H1 (cell line): ENCODE results near the gene RHBDD1. TPM values are rescaled to one million over a fixed set of nuclear protein-coding genes. Genes with fewer than 3 reads are reported as not detected.

ENCODE experiments used
- CTCF ChIA-PET: fragments of 300-600 bp; sonication (Branson Sonifier 250); formaldehyde crosslinking; loops from one replicate; lab custom pipeline; 2021; ENCODE audit not compliant: partially characterized antibody; lab: Charles Lee
- POLR2A ChIA-PET: fragments of 300-600 bp; sonication (Branson Sonifier 250); formaldehyde crosslinking; loops from one replicate; lab custom pipeline; 2021; ENCODE audit warnings: inconsistent platforms; ENCODE audit not compliant: partially characterized antibody; lab: Charles Lee
- DNase-seq, 2 experiments: peaks; one replicate each; pipeline versions ENCODE4 v3.0.0 to v3.0.0-alpha.2; 2010 to 2022; ENCODE audit warnings: low spot score in 2 of 2, low read depth in 1 of 2, mixed read lengths in 1 of 2
- FAIRE-seq: peaks from 2 replicates; lab custom pipeline; 2011; peaks lifted over from hg19 to GRCh38; lab: Jason Lieb, UNC
- H2AFZ ChIP-seq: 2 replicates; pipeline ENCODE4 v1.8.1; 2012; ENCODE audit warnings: low read length, inconsistent platforms
- H2AK5ac ChIP-seq: 2 replicates; pipeline ENCODE4 v1.6.1; 2013; ENCODE audit warnings: low read depth, low read length
- H2BK120ac ChIP-seq: replicated peaks from 2 replicates; pipeline ENCODE3; 2013; ENCODE audit warnings: low read depth, low read length, inconsistent platforms
- H2BK12ac ChIP-seq: 2 replicates; pipeline ENCODE4 v1.6.1; 2013; ENCODE audit warnings: low read depth, low read length
- H2BK15ac ChIP-seq: 2 replicates; pipeline ENCODE4 v1.6.1; 2013; ENCODE audit warnings: low read length
- H2BK20ac ChIP-seq: 2 replicates; pipeline ENCODE4 v1.6.1; 2013; ENCODE audit warnings: low read length
- H2BK5ac ChIP-seq: 2 replicates; pipeline ENCODE4 v1.6.1; 2013; ENCODE audit warnings: low read depth, low read length
- H3K14ac ChIP-seq: 2 replicates; pipeline ENCODE4 v1.6.1; 2013; ENCODE audit warnings: inconsistent platforms; ENCODE audit not compliant: insufficient read length
- H3K18ac ChIP-seq: 2 replicates; pipeline ENCODE4 v1.6.1; 2013; ENCODE audit warnings: low read length; ENCODE audit errors: extremely low read depth
- H3K23ac ChIP-seq: 2 replicates; pipeline ENCODE4 v1.6.1; 2013; ENCODE audit warnings: inconsistent platforms; ENCODE audit not compliant: insufficient read length
- H3K23me2 ChIP-seq: 2 replicates; pipeline ENCODE4 v1.6.1; 2013; ENCODE audit warnings: low read depth, low read length
- H3K27ac ChIP-seq: 2 replicates; pipeline ENCODE4 v1.6.1; 2011; ENCODE audit warnings: low read depth, low read length, inconsistent platforms
- H3K27me3 ChIP-seq, 4 experiments: replicated peaks in 1 of 4; 1 replicate in 1 of 4; 2 replicates in 3 of 4; pipeline versions ENCODE4 v1.6.1 to v1.8.1; 2011 to 2013; ENCODE audit warnings: low read length in 3 of 4, mild to moderate bottlenecking in 3 of 4, inconsistent platforms in 2 of 4, mixed read lengths in 2 of 4, moderate library complexity in 1 of 4; ENCODE audit not compliant: control insufficient read depth in 3 of 4, insufficient read depth in 3 of 4; ENCODE audit errors: extremely low read depth in 1 of 4
- H3K36me3 ChIP-seq, 4 experiments: 2 replicates each; pipeline versions ENCODE4 v1.6.1 to v1.8.1; 2011 to 2013; ENCODE audit warnings: mild to moderate bottlenecking in 4 of 4, low read length in 3 of 4, moderate library complexity in 2 of 4, control low read depth in 1 of 4, inconsistent platforms in 1 of 4; ENCODE audit not compliant: insufficient read depth in 4 of 4, control insufficient read depth in 2 of 4
- H3K4ac ChIP-seq: replicated peaks from 2 replicates; pipeline ENCODE3; 2013; ENCODE audit warnings: low read length, low read depth, mixed read lengths, inconsistent platforms; ENCODE audit not compliant: insufficient read length
- H3K4me1 ChIP-seq, 4 experiments: replicated peaks in 1 of 4; 1 replicate in 1 of 4; 2 replicates in 3 of 4; pipeline versions ENCODE4 v1.6.1 to v1.8.1; 2011 to 2013; ENCODE audit warnings: low read length in 3 of 4, inconsistent platforms in 2 of 4, mixed read lengths in 1 of 4; ENCODE audit not compliant: insufficient read depth in 4 of 4, control insufficient read depth in 3 of 4
- H3K4me2 ChIP-seq, 2 experiments: 2 replicates each; pipeline versions ENCODE4 v1.6.1 to v1.8.1; 2011 to 2013; ENCODE audit warnings: low read depth in 2 of 2, low read length in 2 of 2, control low read depth in 1 of 2, inconsistent platforms in 1 of 2, mild to moderate bottlenecking in 1 of 2; ENCODE audit not compliant: insufficient read depth in 1 of 2
- H3K4me3 ChIP-seq, 4 experiments: fragments of 200-600, 300-600 bp in 1 of 4; sonication (generic), shearing (Covaris generic), sonication (Bioruptor Twin) in 1 of 4; 2 replicates each; pipeline versions ENCODE4 v1.5.1 to v1.8.1; 2011 to 2016; ENCODE audit warnings: low read length in 4 of 4, low read depth in 3 of 4, control low read depth in 2 of 4, inconsistent platforms in 2 of 4, mild to moderate bottlenecking in 2 of 4, mixed read lengths in 1 of 4, moderate library complexity in 1 of 4; ENCODE audit not compliant: insufficient read depth in 2 of 4; ENCODE audit errors: extremely low read depth in 1 of 4
- H3K56ac ChIP-seq: replicated peaks from 2 replicates; pipeline ENCODE3; 2013; ENCODE audit warnings: low read depth, mild to moderate bottlenecking, mixed read lengths, low read length, inconsistent platforms; ENCODE audit not compliant: insufficient read length
- H3K79me1 ChIP-seq: 2 replicates; pipeline ENCODE4 v1.6.1; 2013; ENCODE audit warnings: low read depth, low read length, control low read depth
- H3K79me2 ChIP-seq, 2 experiments: 2 replicates each; pipeline versions ENCODE4 v1.6.1 to v1.8.1; 2012 to 2013; ENCODE audit warnings: low read length in 2 of 2, mild to moderate bottlenecking in 2 of 2, inconsistent platforms in 1 of 2; ENCODE audit not compliant: insufficient read depth in 2 of 2, control insufficient read depth in 1 of 2
- H3K9ac ChIP-seq, 4 experiments: replicated peaks in 1 of 4; 1 replicate in 1 of 4; 2 replicates in 3 of 4; pipeline versions ENCODE4 v1.6.1 to v1.8.1; 2011 to 2013; ENCODE audit warnings: low read depth in 3 of 4, low read length in 3 of 4, control low read depth in 2 of 4, mild to moderate bottlenecking in 2 of 4, moderate library complexity in 2 of 4, inconsistent platforms in 1 of 4; ENCODE audit errors: extremely low read depth in 1 of 4
- H3K9me3 ChIP-seq, 2 experiments: 2 replicates each; pipeline versions ENCODE4 v1.6.1 to v1.8.1; 2012 to 2013; ENCODE audit warnings: mild to moderate bottlenecking in 2 of 2, moderate library complexity in 2 of 2, control low read depth in 1 of 2, inconsistent platforms in 1 of 2, low read depth in 1 of 2, low read length in 1 of 2, mixed read lengths in 1 of 2; ENCODE audit not compliant: insufficient read depth in 2 of 2
- H4K20me1 ChIP-seq, 2 experiments: replicated peaks in 1 of 2; 2 replicates each; pipeline versions ENCODE3 to v1.8.1; 2011 to 2013; ENCODE audit warnings: inconsistent platforms in 2 of 2, low read length in 2 of 2, mild to moderate bottlenecking in 1 of 2; ENCODE audit not compliant: insufficient read depth in 2 of 2, control insufficient read depth in 1 of 2
- H4K5ac ChIP-seq: 2 replicates; pipeline ENCODE4 v1.6.1; 2013; ENCODE audit warnings: low read length, low read depth, mixed read lengths, inconsistent platforms; ENCODE audit not compliant: insufficient read length
- H4K8ac ChIP-seq: 2 replicates; pipeline ENCODE4 v1.8.0; 2013; ENCODE audit warnings: mild to moderate bottlenecking, moderate library complexity, low read length, inconsistent platforms; ENCODE audit not compliant: insufficient read depth; ENCODE audit errors: extremely low read depth
- H4K91ac ChIP-seq: replicated peaks from 2 replicates; pipeline ENCODE3; 2013; ENCODE audit warnings: low read length, mixed read lengths, inconsistent platforms; ENCODE audit not compliant: insufficient read length
- BCL11A ChIP-seq, 2 experiments: IDR thresholded peaks; one replicate each; pipeline ENCODE4 v1.6.1; 2011; ENCODE audit warnings: low read depth in 2 of 2, low read length in 2 of 2, mild to moderate bottlenecking in 2 of 2
- FOSL1 ChIP-seq: IDR thresholded peaks from 2 replicates; pipeline ENCODE4 v1.6.1; 2011; ENCODE audit warnings: mild to moderate bottlenecking, low read depth, low read length, moderate library complexity; ENCODE audit not compliant: insufficient read depth
- GTF2F1 ChIP-seq: IDR thresholded peaks from 2 replicates; pipeline ENCODE4 v1.6.1; 2012; ENCODE audit warnings: low read depth, low read length, improper control_type of control experiment, borderline replicate concordance
- WGBS, 2 experiments: shearing (Covaris generic) in 1 of 2; methylation state at CpG; one replicate each; pipeline versions ENCODE4 v1.1.6 to v1.1.7; 2013 to 2015; ENCODE audit warnings: low lambda C conversion rate in 2 of 2, mixed read lengths in 2 of 2, inconsistent platforms in 1 of 2, low coverage in 1 of 2, missing lambda C conversion rate in 1 of 2; ENCODE audit not compliant: insufficient replicate concordance in 2 of 2, insufficient coverage in 1 of 2, insufficient read length in 1 of 2; ENCODE audit errors: extremely low coverage in 1 of 2, missing lambda C conversion rate in 1 of 2; 5-methylcytosine and 5-hydroxymethylcytosine counted together
- polyA plus RNA-seq, 7 experiments: library from polyadenylated mRNA; depleted of rRNA in 3 of 7; stranded (reverse) in 5 of 7; unstranded in 2 of 7; fragments of >200 nt in 5 of 7; fragments of 200-250 nt in 2 of 7; gene quantifications; 1 replicate in 5 of 7; 2 replicates in 1 of 7; 4 replicates in 1 of 7; pipeline versions ENCODE4 v1.2.1 to v1.2.3, GENCODE V29; 2011 to 2013; ENCODE audit warnings: missing spikeins in 2 of 7, mixed read lengths in 2 of 7
- total RNA-seq: library from RNA; stranded (reverse); fragmentation: NEBNext Ultra II Directional; extraction: Animal tissue kit (Norgen Biotek cat#: 25700); gene quantifications from 2 replicates; pipeline ENCODE4 v1.2.1, GENCODE V29; 2021

The RHBDD1 gene
- total and polyA plus RNA-seq, 2 of the 8 experiments (the other 6 are each of a cell fraction or from before 2014, with no cell fraction given): 10.5 to 23.1 TPM

GRCh38 chr2:227030789-227031188 lies 194.9 kb downstream of the RHBDD1 start:
- Histone ChIP-seq H3K14ac (no peak overlapping the region), H3K36me3 (no peaks in the 10 kb centered on the region), H3K9ac (no peak overlapping the region), H2BK5ac (no peak overlapping the region), H3K27ac (no peak overlapping the region), H3K18ac (no peak overlapping the region), H2AFZ (no peak overlapping the region), H2AK5ac (no peak overlapping the region), H4K91ac (no peak overlapping the region), H2BK15ac (no peak overlapping the region), H3K79me2 (no peaks in the 10 kb centered on the region), H3K9me3 (no peaks in the 10 kb centered on the region), H3K4ac (no peak overlapping the region), H3K4me3 (no peak overlapping the region), H2BK20ac (no peak overlapping the region), H3K27me3 (no peaks in the 10 kb centered on the region), H3K23me2 (peaks cover 2% of the 10 kb centered on the region; the same call in 1 of the 2 replicates), H3K79me1 (no peaks in the 10 kb centered on the region), H4K8ac (no peak overlapping the region), H3K56ac (peak overlapping the region; percentile 64), H3K23ac (no peak overlapping the region), H3K4me1 (no peaks in the 10 kb centered on the region), H4K20me1 (no peaks in the 10 kb centered on the region), H3K4me2 (no peak overlapping the region), H2BK120ac (no peak overlapping the region), H2BK12ac (no peak overlapping the region), H4K5ac (no peak overlapping the region)
- DNase-seq (no peak), FAIRE-seq (no peak)
- 92 to 100% methylated on average over 1 to 2 of the region's 2 CpGs for WGBS, 2 experiments
- POLR2A ChIA-PET: no interaction called here
- CTCF ChIA-PET: interaction anchor here (1.2 to 5.8 kb wide), 3 partner anchors 9 to 1364 kb away, joined by 4 to 53 read pairs (median 5); no protein-coding TSS in a partner anchor
- TF ChIP-seq GTF2F1: no peak
- TF ChIP-seq BCL11A (IDR thresholded peaks at IDR 0.05; ENCODE audit: low read depth in 2 of 2, low read length in 2 of 2): no peak
- TF ChIP-seq FOSL1: no peak
